Myocyte (in vitro differentiated cells): ENCODE results near the gene SORBS1. TPM values are rescaled to one million over a fixed set of nuclear protein-coding genes. Genes with fewer than 3 reads are reported as not detected.

ENCODE experiments used
- DNase-seq: peaks from one replicate; pipeline ENCODE4 v3.0.0-alpha.2; 2012; ENCODE audit warnings: low read depth
- total RNA-seq: library from RNA; depleted of rRNA; stranded (reverse); fragments of >200 nt; gene quantifications from 2 replicates; pipeline ENCODE4 v1.2.3, GENCODE V29; 2014

The SORBS1 gene
- total RNA-seq, 1 donor from 2014 or later: 112 TPM

- DNase-seq: peak; percentile 58
Measured at GRCh38 chr10:95517536-95518454, 43.4 kb downstream of the SORBS1 start.

GRCh38 chr10:95516774-95517373 is 44.3 kb downstream of the SORBS1 start:
- DNase-seq: no peak

GRCh38 chr10:95513941-95514392 is 47.2 kb downstream of the SORBS1 start:
- peak; percentile 81 for DNase-seq

GRCh38 chr10:95513008-95513589 is 48.1 kb downstream of the SORBS1 start:
- DNase-seq: no peak

GRCh38 chr10:95511314-95511713 is 49.9 kb downstream of the SORBS1 start:
- DNase-seq: no peak

GRCh38 chr10:95509251-95509650 is 51.9 kb downstream of the SORBS1 start:
- DNase-seq: no peak

GRCh38 chr10:95508730-95509129 is 52.4 kb downstream of the SORBS1 start:
- DNase-seq: no peak

- DNase-seq: no peak
Measured at GRCh38 chr10:95506056-95506737, 55.0 kb downstream of the SORBS1 start.

GRCh38 chr10:95505641-95506040 is 55.5 kb downstream of the SORBS1 start:
- DNase-seq: no peak

GRCh38 chr10:95505084-95505610 is 56.0 kb downstream of the SORBS1 start:
- no peak for DNase-seq

GRCh38 chr10:95504246-95504691 is 56.9 kb downstream of the SORBS1 start:
- no peak for DNase-seq

- DNase-seq: no peak
Measured at GRCh38 chr10:95503526-95503925, 57.6 kb downstream of the SORBS1 start.

- no peak for DNase-seq
Measured at GRCh38 chr10:95503001-95503400, 58.2 kb downstream of the SORBS1 start.

- DNase-seq: no peak
Measured at GRCh38 chr10:95502377-95502776, 58.8 kb downstream of the SORBS1 start.

- DNase-seq: no peak
Measured at GRCh38 chr10:95501203-95502094, 59.7 kb downstream of the SORBS1 start.

- no peak for DNase-seq
Measured at GRCh38 chr10:95500649-95501048, 60.5 kb downstream of the SORBS1 start.

GRCh38 chr10:95500097-95500496 is 61.1 kb downstream of the SORBS1 start:
- no peak for DNase-seq

- no peak for DNase-seq
Measured at GRCh38 chr10:95499482-95499989, 61.6 kb downstream of the SORBS1 start.

GRCh38 chr10:95496951-95497350 is 64.2 kb downstream of the SORBS1 start:
- no peak for DNase-seq
